H1 (cell line): ENCODE data around the gene UHMK1. TPM values are rescaled to one million over a fixed set of nuclear protein-coding genes. Genes with fewer than 3 reads are reported as not detected.
A peak's percentile ranks its signal among the peaks of the same experiment; 100 is the strongest.

ENCODE experiments used
- CTCF ChIA-PET: fragments of 300-600 bp; sonication (Branson Sonifier 250); formaldehyde crosslinking; loops from one replicate; lab custom pipeline; 2021; ENCODE audit not compliant: partially characterized antibody; lab: Charles Lee
- POLR2A ChIA-PET: fragments of 300-600 bp; sonication (Branson Sonifier 250); formaldehyde crosslinking; loops from one replicate; lab custom pipeline; 2021; ENCODE audit warnings: inconsistent platforms; ENCODE audit not compliant: partially characterized antibody; lab: Charles Lee
- DNase-seq, 2 experiments: peaks; one replicate each; pipeline versions ENCODE4 v3.0.0 to v3.0.0-alpha.2; 2010 to 2022; ENCODE audit warnings: low spot score in 2 of 2, low read depth in 1 of 2, mixed read lengths in 1 of 2
- FAIRE-seq: peaks from 2 replicates; lab custom pipeline; 2011; peaks lifted over from hg19 to GRCh38; lab: Jason Lieb, UNC
- H2AFZ ChIP-seq: 2 replicates; pipeline ENCODE4 v1.8.1; 2012; ENCODE audit warnings: low read length, inconsistent platforms
- H2AK5ac ChIP-seq: 2 replicates; pipeline ENCODE4 v1.6.1; 2013; ENCODE audit warnings: low read depth, low read length
- H2BK120ac ChIP-seq: replicated peaks from 2 replicates; pipeline ENCODE3; 2013; ENCODE audit warnings: low read depth, low read length, inconsistent platforms
- H2BK12ac ChIP-seq: 2 replicates; pipeline ENCODE4 v1.6.1; 2013; ENCODE audit warnings: low read depth, low read length
- H2BK15ac ChIP-seq: 2 replicates; pipeline ENCODE4 v1.6.1; 2013; ENCODE audit warnings: low read length
- H2BK20ac ChIP-seq: 2 replicates; pipeline ENCODE4 v1.6.1; 2013; ENCODE audit warnings: low read length
- H2BK5ac ChIP-seq: 2 replicates; pipeline ENCODE4 v1.6.1; 2013; ENCODE audit warnings: low read depth, low read length
- H3K14ac ChIP-seq: 2 replicates; pipeline ENCODE4 v1.6.1; 2013; ENCODE audit warnings: inconsistent platforms; ENCODE audit not compliant: insufficient read length
- H3K18ac ChIP-seq: 2 replicates; pipeline ENCODE4 v1.6.1; 2013; ENCODE audit warnings: low read length; ENCODE audit errors: extremely low read depth
- H3K23ac ChIP-seq: 2 replicates; pipeline ENCODE4 v1.6.1; 2013; ENCODE audit warnings: inconsistent platforms; ENCODE audit not compliant: insufficient read length
- H3K23me2 ChIP-seq: 2 replicates; pipeline ENCODE4 v1.6.1; 2013; ENCODE audit warnings: low read depth, low read length
- H3K27ac ChIP-seq: 2 replicates; pipeline ENCODE4 v1.6.1; 2011; ENCODE audit warnings: low read depth, low read length, inconsistent platforms
- H3K27me3 ChIP-seq, 4 experiments: replicated peaks in 1 of 4; 1 replicate in 1 of 4; 2 replicates in 3 of 4; pipeline versions ENCODE4 v1.6.1 to v1.8.1; 2011 to 2013; ENCODE audit warnings: low read length in 3 of 4, mild to moderate bottlenecking in 3 of 4, inconsistent platforms in 2 of 4, mixed read lengths in 2 of 4, moderate library complexity in 1 of 4; ENCODE audit not compliant: control insufficient read depth in 3 of 4, insufficient read depth in 3 of 4; ENCODE audit errors: extremely low read depth in 1 of 4
- H3K36me3 ChIP-seq, 4 experiments: 2 replicates each; pipeline versions ENCODE4 v1.6.1 to v1.8.1; 2011 to 2013; ENCODE audit warnings: mild to moderate bottlenecking in 4 of 4, low read length in 3 of 4, moderate library complexity in 2 of 4, control low read depth in 1 of 4, inconsistent platforms in 1 of 4; ENCODE audit not compliant: insufficient read depth in 4 of 4, control insufficient read depth in 2 of 4
- H3K4ac ChIP-seq: replicated peaks from 2 replicates; pipeline ENCODE3; 2013; ENCODE audit warnings: low read length, low read depth, mixed read lengths, inconsistent platforms; ENCODE audit not compliant: insufficient read length
- H3K4me1 ChIP-seq, 4 experiments: replicated peaks in 1 of 4; 1 replicate in 1 of 4; 2 replicates in 3 of 4; pipeline versions ENCODE4 v1.6.1 to v1.8.1; 2011 to 2013; ENCODE audit warnings: low read length in 3 of 4, inconsistent platforms in 2 of 4, mixed read lengths in 1 of 4; ENCODE audit not compliant: insufficient read depth in 4 of 4, control insufficient read depth in 3 of 4
- H3K4me2 ChIP-seq, 2 experiments: 2 replicates each; pipeline versions ENCODE4 v1.6.1 to v1.8.1; 2011 to 2013; ENCODE audit warnings: low read depth in 2 of 2, low read length in 2 of 2, control low read depth in 1 of 2, inconsistent platforms in 1 of 2, mild to moderate bottlenecking in 1 of 2; ENCODE audit not compliant: insufficient read depth in 1 of 2
- H3K4me3 ChIP-seq, 4 experiments: fragments of 200-600, 300-600 bp in 1 of 4; sonication (generic), shearing (Covaris generic), sonication (Bioruptor Twin) in 1 of 4; 2 replicates each; pipeline versions ENCODE4 v1.5.1 to v1.8.1; 2011 to 2016; ENCODE audit warnings: low read length in 4 of 4, low read depth in 3 of 4, control low read depth in 2 of 4, inconsistent platforms in 2 of 4, mild to moderate bottlenecking in 2 of 4, mixed read lengths in 1 of 4, moderate library complexity in 1 of 4; ENCODE audit not compliant: insufficient read depth in 2 of 4; ENCODE audit errors: extremely low read depth in 1 of 4
- H3K56ac ChIP-seq: replicated peaks from 2 replicates; pipeline ENCODE3; 2013; ENCODE audit warnings: low read depth, mild to moderate bottlenecking, mixed read lengths, low read length, inconsistent platforms; ENCODE audit not compliant: insufficient read length
- H3K79me1 ChIP-seq: 2 replicates; pipeline ENCODE4 v1.6.1; 2013; ENCODE audit warnings: low read depth, low read length, control low read depth
- H3K79me2 ChIP-seq, 2 experiments: 2 replicates each; pipeline versions ENCODE4 v1.6.1 to v1.8.1; 2012 to 2013; ENCODE audit warnings: low read length in 2 of 2, mild to moderate bottlenecking in 2 of 2, inconsistent platforms in 1 of 2; ENCODE audit not compliant: insufficient read depth in 2 of 2, control insufficient read depth in 1 of 2
- H3K9ac ChIP-seq, 4 experiments: replicated peaks in 1 of 4; 1 replicate in 1 of 4; 2 replicates in 3 of 4; pipeline versions ENCODE4 v1.6.1 to v1.8.1; 2011 to 2013; ENCODE audit warnings: low read depth in 3 of 4, low read length in 3 of 4, control low read depth in 2 of 4, mild to moderate bottlenecking in 2 of 4, moderate library complexity in 2 of 4, inconsistent platforms in 1 of 4; ENCODE audit errors: extremely low read depth in 1 of 4
- H3K9me3 ChIP-seq, 2 experiments: 2 replicates each; pipeline versions ENCODE4 v1.6.1 to v1.8.1; 2012 to 2013; ENCODE audit warnings: mild to moderate bottlenecking in 2 of 2, moderate library complexity in 2 of 2, control low read depth in 1 of 2, inconsistent platforms in 1 of 2, low read depth in 1 of 2, low read length in 1 of 2, mixed read lengths in 1 of 2; ENCODE audit not compliant: insufficient read depth in 2 of 2
- H4K20me1 ChIP-seq, 2 experiments: replicated peaks in 1 of 2; 2 replicates each; pipeline versions ENCODE3 to v1.8.1; 2011 to 2013; ENCODE audit warnings: inconsistent platforms in 2 of 2, low read length in 2 of 2, mild to moderate bottlenecking in 1 of 2; ENCODE audit not compliant: insufficient read depth in 2 of 2, control insufficient read depth in 1 of 2
- H4K5ac ChIP-seq: 2 replicates; pipeline ENCODE4 v1.6.1; 2013; ENCODE audit warnings: low read length, low read depth, mixed read lengths, inconsistent platforms; ENCODE audit not compliant: insufficient read length
- H4K8ac ChIP-seq: 2 replicates; pipeline ENCODE4 v1.8.0; 2013; ENCODE audit warnings: mild to moderate bottlenecking, moderate library complexity, low read length, inconsistent platforms; ENCODE audit not compliant: insufficient read depth; ENCODE audit errors: extremely low read depth
- H4K91ac ChIP-seq: replicated peaks from 2 replicates; pipeline ENCODE3; 2013; ENCODE audit warnings: low read length, mixed read lengths, inconsistent platforms; ENCODE audit not compliant: insufficient read length
- ATF3 ChIP-seq: IDR thresholded peaks from 2 replicates; pipeline ENCODE4 v1.6.1; 2011; ENCODE audit warnings: low read depth, mild to moderate bottlenecking, low read length; ENCODE audit not compliant: insufficient read depth
- CHD1 ChIP-seq: IDR thresholded peaks from 2 replicates; pipeline ENCODE4 v1.6.1; 2012; ENCODE audit warnings: low read depth, low read length, improper control_type of control experiment
- CHD2 ChIP-seq: IDR thresholded peaks from 2 replicates; pipeline ENCODE4 v1.6.1; 2012; ENCODE audit warnings: low read length, improper control_type of control experiment
- HDAC6 ChIP-seq: IDR thresholded peaks from one replicate; pipeline ENCODE4 v1.7.1; 2012; ENCODE audit warnings: low read depth, mild to moderate bottlenecking, inconsistent platforms, low read length, moderate library complexity
- POLR2AphosphoS5 ChIP-seq: IDR thresholded peaks from 2 replicates; pipeline ENCODE4 v1.6.1; 2011; ENCODE audit warnings: low read depth, low read length
- SAP30 ChIP-seq: fragments of 300-600 bp; sonication (generic); IDR thresholded peaks from 2 replicates; pipeline ENCODE4 v1.7.1; 2012; ENCODE audit warnings: low read length, moderate library complexity, mild to moderate bottlenecking, inconsistent platforms; ENCODE audit not compliant: insufficient read depth, insufficient replicate concordance
- SIN3A ChIP-seq, 2 experiments: IDR thresholded peaks in 1 of 2; conservative IDR thresholded peaks in 1 of 2; 2 replicates each; pipeline ENCODE4 v1.6.1; 2011 to 2012; ENCODE audit warnings: low read length in 2 of 2, improper control_type of control experiment in 1 of 2, low read depth in 1 of 2, mild to moderate bottlenecking in 1 of 2
- SIRT6 ChIP-seq: IDR thresholded peaks from one replicate; pipeline ENCODE4 v1.7.1; 2012; ENCODE audit warnings: low read length, inconsistent platforms
- SIX5 ChIP-seq: IDR thresholded peaks from 2 replicates; pipeline ENCODE4 v1.6.1; 2011; ENCODE audit warnings: mild to moderate bottlenecking, low read depth, low read length
- TAF1 ChIP-seq: IDR thresholded peaks from 2 replicates; pipeline ENCODE4 v1.6.1; 2011; ENCODE audit warnings: mild to moderate bottlenecking, low read depth, low read length
- WGBS, 2 experiments: shearing (Covaris generic) in 1 of 2; methylation state at CpG; one replicate each; pipeline versions ENCODE4 v1.1.6 to v1.1.7; 2013 to 2015; ENCODE audit warnings: low lambda C conversion rate in 2 of 2, mixed read lengths in 2 of 2, inconsistent platforms in 1 of 2, low coverage in 1 of 2, missing lambda C conversion rate in 1 of 2; ENCODE audit not compliant: insufficient replicate concordance in 2 of 2, insufficient coverage in 1 of 2, insufficient read length in 1 of 2; ENCODE audit errors: extremely low coverage in 1 of 2, missing lambda C conversion rate in 1 of 2; 5-methylcytosine and 5-hydroxymethylcytosine counted together
- polyA plus RNA-seq, 7 experiments: library from polyadenylated mRNA; depleted of rRNA in 3 of 7; stranded (reverse) in 5 of 7; unstranded in 2 of 7; fragments of >200 nt in 5 of 7; fragments of 200-250 nt in 2 of 7; gene quantifications; 1 replicate in 5 of 7; 2 replicates in 1 of 7; 4 replicates in 1 of 7; pipeline versions ENCODE4 v1.2.1 to v1.2.3, GENCODE V29; 2011 to 2013; ENCODE audit warnings: missing spikeins in 2 of 7, mixed read lengths in 2 of 7
- total RNA-seq: library from RNA; stranded (reverse); fragmentation: NEBNext Ultra II Directional; extraction: Animal tissue kit (Norgen Biotek cat#: 25700); gene quantifications from 2 replicates; pipeline ENCODE4 v1.2.1, GENCODE V29; 2021

The UHMK1 gene
- total and polyA plus RNA-seq, 2 of the 8 experiments (the other 6 are each of a cell fraction or from before 2014, with no cell fraction given) = 4.6 to 16.1 TPM

- no peak overlapping the region for H3K27ac ChIP-seq
- FAIRE-seq = no peak
- H2BK12ac ChIP-seq = no peak overlapping the region
- TF ChIP-seq CHD1 (no peak), CHD2 (no peak), ATF3 (no peak), SAP30 (no peak), POLR2AphosphoS5 (no peak), SIRT6 (no peak), TAF1 (no peak), HDAC6 (no peak), SIN3A (conservative IDR thresholded peaks at IDR 0.05 in 1 of 2, IDR thresholded peaks at IDR 0.05 in 1 of 2; ENCODE audit: low read depth in 1 of 2, low read length in 2 of 2) (no peak), SIX5 (no peak)
Measured at GRCh38 chr1:162560303-162561036, 62.9 kb downstream of the UHMK1 start.

More at GRCh38 chr1:162560303-162561036, 62.9 kb downstream of the UHMK1 start:
- Histone ChIP-seq H2BK15ac (no peak overlapping the region), H3K56ac (no peak overlapping the region), H3K23ac (no peak overlapping the region), H3K9me3 (no peaks in the 10 kb centered on the region), H3K9ac (peak overlapping the region in 3 of 4 experiments; percentile 61 to 71 (median 62); a peak in 6 of 7 replicates), H3K18ac (peak overlapping the region; percentile 91; the same call in 1 of the 2 replicates), H2BK20ac (no peak overlapping the region), H3K4me2 (peak overlapping the region; percentile 79 to 93), H2AK5ac (no peak overlapping the region), H3K23me2 (peaks cover 5% of the 10 kb centered on the region; the same call in 1 of the 2 replicates), H3K79me2 (peaks cover 0 to 23% of the 10 kb centered on the region in 2 experiments; a peak in 2 of 4 replicates), H3K4ac (no peak overlapping the region), H4K91ac (peak overlapping the region; percentile 10), H2BK5ac (peak overlapping the region; percentile 86; the same call in 1 of the 2 replicates), H2AFZ (peak overlapping the region; percentile 79; the same call in 1 of the 2 replicates), H3K36me3 (no peaks in the 10 kb centered on the region), H2BK120ac (no peak overlapping the region), H3K27me3 (peaks cover 0 to 4% (median 0%) of the 10 kb centered on the region in 4 experiments; a peak in 1 of 7 replicates), H4K8ac (peak overlapping the region; percentile 97; the same call in 1 of the 2 replicates), H3K4me1 (peaks cover 0 to 5% (median under 1%) of the 10 kb centered on the region in 4 experiments; a peak in 1 of 7 replicates), H3K79me1 (no peaks in the 10 kb centered on the region; the same call in none of the 2 replicates), H4K20me1 (peaks cover 0 to 1% of the 10 kb centered on the region in 2 experiments), H3K14ac (no peak overlapping the region), H3K4me3 (peak overlapping the region; percentile 74 to 89 (median 80)), H4K5ac (peak overlapping the region; percentile 80)
- CTCF ChIA-PET = interaction anchor here (1.1 to 1.4 kb wide), 2 partner anchors 54 to 92 kb away, joined by 3 read pairs; no protein-coding TSS in a partner anchor
- 67% methylated on average over 9 of the region's 9 CpGs; no CpG with 5 or more reads in 1 of the 2 experiments for WGBS, 2 experiments
- POLR2A ChIA-PET = interaction anchor here (0.6 to 1.7 kb wide), 4 partner anchors 14 to 71 kb away, joined by 3 to 5 read pairs (median 4); partner anchors contain the start of gene DDR2
- no peak for DNase-seq
